NOMO-1 treated with DMSO at 0.1 percent for 48 hours (cell line): ENCODE results near the gene CELSR3.

ENCODE experiments used
- DNase-seq: peaks from one replicate; lab custom pipeline; 2025; ENCODE audit not compliant: unreplicated experiment; lab: John Stamatoyannopoulos, UW

Gene CELSR3

DNA sequence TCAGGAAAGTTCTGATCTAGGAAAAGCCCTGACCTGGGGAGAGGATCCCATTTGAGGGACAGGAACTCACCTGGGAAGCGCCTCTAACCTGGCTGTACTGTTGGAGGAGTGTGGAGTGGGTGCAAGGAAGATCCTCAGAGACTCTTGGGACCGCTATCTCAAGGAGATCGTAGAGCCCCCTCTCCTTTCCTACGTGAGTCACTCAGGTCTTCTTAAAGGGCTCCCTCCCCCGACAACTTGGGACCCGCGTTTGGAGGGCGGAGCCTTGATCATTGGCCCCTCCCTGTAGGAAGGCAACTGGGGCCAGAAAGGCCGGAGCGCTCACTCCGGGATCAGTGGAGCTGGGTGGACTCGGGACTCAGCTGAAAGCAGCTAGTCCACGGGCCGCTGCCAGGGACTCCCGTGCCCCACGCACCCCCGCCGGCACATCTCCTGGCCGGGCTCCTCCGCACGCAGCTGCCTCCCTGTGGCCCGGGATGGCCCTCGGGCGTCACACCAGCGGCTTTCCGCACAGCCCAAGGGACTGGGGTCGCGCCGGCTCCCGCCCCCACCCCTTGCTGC is 27.9 kb downstream of the CELSR3 start:
- peak; percentile 24 for DNase-seq

DNA sequence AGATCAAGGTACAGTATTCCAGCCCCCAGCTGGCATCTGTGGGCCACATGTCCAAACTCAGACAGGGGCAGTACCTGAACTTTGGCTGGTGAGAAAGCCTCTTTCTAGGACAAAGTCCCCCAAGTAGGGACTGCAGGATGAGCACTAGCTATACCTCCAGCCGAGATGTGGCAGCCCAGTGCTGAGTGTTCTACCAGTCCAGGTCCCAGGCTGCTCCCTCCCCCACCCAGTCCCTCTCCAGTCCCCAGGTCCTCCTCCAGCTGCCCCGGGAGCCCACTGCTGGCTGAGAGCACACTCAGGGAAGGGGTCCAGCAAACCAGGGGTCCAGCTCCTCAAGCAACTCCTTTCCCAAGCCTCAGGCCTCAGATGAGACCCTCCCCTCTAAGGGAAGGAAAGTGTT is 28.9 kb downstream of the CELSR3 start:
- DNase-seq: no peak

DNA sequence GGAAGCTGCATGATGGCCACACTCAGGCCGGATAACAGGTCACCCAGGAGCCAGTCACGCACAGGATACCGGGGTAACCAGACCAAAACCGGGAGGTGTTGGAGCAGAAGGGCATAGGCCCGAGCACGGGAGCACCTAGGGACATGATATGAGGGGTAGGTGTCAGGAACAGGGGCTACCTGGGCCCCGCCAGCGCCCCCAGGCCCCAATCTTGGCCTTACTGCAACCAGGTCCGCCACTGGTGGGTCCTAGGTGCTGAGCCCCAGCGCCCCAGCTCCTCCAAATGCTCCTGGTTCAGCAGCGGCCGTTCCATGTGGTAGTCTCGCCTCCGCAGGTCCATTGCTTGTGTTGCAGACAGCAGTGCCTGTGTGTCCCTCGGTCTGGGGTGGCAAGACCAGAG is 29.4 kb downstream of the CELSR3 start:
- no peak for DNase-seq

DNA sequence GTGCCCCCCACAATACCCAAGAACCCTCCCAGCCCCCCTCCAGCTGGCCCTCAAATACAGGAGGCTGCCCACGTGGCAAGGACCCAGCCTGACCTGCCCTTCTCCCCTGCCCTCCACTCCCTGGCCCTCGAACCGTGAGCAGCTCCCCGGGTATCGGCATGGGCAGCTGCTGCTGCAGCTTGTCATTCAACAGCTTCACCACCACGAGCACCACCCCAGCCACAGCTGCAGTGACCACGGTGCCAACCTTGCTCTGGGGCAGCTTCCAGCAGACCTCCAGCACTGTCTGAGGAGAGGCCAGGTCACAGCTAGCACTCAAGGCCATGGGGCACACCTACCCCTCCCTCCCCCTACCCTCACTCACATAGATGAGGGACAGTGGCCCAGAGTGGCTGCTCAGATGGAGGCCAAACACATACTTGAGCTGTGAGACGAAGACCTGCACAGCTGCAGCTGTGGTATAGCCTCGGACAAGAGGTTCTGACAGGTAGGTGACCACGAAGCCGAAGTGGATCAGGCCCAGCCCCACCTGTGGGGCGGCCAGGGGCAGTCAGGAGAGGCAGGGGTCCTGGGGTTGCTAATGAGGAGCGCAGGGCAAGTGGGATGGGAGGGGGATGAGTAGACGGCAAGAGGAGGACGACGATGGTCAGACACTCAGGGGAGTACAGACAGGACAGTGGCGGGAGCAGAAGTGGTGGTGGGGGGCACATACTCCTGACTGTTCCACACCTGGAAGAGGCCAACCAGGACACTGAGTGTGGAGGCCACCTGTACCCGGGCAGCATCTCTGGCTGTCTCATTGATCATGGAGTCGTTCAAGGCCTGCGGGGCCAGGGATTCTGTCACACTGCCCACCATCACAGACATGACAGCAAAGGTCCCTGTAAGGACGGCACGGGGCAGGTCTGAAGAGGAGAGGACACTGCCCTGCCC is 30.9 kb downstream of the CELSR3 start:
- no peak for DNase-seq

DNA sequence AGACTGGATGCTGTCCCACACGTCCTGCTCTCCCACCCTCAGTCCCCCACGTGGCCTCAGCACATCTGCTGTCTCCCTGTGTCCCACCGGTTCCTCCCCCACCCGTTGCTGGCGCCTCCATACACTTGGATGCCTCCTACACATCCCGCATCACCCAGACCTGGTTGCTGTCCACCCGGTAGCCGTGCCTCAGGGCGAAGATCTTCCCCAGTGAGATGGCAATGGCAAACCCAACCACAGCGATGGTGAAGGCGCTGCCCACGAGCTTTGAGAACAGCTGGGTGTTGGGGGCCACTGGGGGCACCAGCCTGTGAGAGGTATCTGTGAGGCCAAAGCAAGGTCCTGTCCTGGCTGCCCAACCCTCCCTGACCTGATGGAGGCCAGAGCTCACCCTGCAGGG is 31.9 kb downstream of the CELSR3 start:
- DNase-seq: no peak

DNA sequence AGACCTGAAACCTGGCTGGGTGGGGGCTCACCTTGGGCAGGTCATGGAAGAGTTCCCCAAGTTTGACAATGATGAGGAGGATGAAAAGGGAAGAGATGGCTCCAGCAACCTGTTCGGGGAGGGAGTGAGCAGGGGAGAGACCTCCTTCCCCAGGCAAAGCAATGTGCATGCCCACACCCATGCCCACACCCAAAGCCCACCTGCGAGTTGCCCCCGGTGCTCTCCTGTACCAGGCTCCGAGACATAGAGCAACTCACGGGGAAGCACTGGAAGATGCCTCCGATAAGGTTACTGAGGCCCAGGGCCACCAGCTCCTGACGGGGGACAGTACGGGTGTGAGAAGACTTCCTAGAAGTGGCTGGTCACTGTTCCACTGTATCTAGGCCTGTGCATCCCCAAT is 32.3 kb downstream of the CELSR3 start:
- no peak for DNase-seq

DNA sequence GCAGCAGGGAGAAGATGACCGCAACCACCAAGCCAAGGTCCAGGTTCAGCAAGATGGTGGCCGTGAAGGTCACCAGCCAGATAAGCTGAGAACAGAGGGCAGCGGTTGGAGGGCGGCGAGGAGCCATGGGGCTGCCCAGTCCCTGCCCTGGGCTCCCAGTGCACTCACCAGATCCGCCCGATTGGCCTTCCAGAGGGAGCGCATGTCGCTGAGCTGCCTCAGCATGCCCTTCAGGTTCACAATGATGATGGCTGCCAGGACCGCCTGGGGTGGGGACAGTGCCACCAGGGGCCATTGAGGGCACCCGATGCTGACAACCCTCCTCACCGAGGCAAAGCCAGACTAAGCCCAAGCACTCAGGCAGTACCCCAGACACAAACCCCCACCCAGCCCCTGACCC is 32.8 kb downstream of the CELSR3 start:
- no peak for DNase-seq

DNA sequence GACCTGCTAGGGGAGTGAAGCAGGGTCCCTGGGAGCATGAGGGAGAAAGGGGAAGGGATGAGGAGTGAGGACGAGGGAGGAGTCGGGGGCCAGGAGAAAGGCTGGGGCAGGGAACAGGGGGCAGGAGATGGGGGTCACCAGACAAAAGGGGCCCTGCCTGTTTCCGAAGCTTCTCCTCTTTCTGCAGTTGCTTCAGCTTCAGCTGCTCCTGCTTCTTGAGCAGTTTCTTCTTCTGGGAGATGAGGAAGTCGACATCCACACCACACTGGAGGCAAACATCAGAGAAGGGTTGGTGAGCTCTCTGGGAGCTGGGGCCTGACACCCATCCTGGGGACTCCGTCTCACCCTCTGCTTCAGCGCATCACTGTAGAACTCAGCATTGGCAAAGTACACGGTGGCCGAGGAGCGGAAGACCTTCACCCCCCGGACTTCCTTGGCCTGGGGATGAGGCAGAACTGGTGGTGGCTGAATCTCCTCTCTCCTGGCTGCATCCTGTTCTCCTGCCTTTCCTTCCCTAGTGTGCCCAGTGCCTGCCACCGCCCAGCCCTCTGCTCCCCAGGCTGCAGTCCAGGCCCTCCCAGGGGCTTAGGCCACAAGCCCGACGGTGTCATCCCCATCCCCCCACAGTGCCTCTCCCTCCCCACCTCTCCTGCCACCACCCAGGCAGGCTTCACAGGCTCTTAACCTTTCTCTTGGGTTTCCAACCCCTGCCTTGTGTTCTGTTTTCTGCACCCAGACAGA is 34.2 kb downstream of the CELSR3 start:
- no peak for DNase-seq

DNA sequence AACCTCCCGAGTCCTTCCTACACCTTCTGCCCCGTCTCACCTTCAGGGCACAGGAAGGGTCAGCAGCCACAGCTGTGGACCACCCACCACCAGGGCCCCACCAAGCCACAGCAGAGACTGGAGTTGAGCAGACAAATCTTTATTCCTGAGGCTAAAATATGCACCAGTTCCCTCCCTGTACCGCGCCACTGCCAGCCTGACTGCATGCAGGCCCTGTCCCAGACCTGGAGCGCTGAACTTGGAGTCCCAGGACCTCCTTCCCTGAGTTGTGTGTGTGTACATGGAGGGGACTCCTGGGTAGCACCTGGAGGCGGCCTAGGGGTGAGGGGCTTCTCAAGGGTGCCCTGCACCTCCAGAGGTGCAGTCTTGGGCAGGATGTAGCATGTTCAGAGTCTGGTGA is 37.1 kb downstream of the CELSR3 start:
- no peak for DNase-seq

DNA sequence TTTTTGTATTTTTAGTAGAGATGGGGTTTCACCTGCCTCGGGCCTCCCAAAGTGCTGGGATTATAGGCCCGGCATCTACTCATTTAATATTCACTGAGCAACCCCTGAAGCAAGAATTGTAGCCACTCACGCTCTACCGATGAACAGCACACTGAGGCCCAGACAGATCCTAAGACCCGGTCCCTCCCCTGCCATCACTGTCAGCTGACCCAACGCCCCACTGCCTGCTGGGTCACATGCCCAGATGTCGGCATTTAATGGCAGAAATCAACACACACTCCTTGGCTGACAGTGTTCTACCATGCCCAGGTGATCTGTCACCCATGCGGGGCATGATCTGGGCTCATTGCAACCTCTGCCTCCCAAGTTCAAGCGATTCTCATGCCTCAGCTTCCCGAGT is 37.9 kb downstream of the CELSR3 start:
- DNase-seq: no peak

DNA sequence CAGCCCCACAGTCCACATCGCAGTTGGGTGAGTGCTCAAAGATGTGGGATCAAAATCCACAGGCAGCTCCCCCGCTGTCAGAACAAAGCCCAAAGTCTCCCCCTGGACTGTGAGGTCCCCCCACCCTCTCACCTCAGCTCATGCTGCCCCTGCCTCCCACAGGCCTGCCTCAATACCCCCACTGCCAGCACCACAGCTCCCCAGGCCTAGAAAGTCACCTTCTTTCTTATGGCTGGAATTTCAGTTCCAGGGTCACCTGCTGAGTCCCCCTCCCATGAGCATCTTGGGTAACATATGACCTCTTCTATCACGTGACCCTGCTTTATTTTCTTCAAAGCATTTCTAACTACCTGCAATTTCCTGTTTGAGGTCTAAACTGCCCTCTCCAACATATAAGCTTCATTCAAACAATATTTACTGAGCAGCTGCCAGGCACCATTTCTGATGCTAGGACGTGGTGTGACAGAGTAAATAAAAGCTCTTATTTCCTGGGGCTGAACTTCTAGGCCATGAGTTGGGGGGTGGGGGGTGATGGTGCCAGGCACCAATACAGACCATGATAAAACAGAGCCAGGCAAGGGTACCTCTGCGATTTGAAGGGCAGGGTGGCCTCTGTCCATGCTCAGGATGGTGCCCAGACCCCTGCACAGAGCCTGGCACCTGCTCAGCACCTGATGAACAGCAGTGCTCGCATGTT is 38.7 kb downstream of the CELSR3 start:
- no peak for DNase-seq

DNA sequence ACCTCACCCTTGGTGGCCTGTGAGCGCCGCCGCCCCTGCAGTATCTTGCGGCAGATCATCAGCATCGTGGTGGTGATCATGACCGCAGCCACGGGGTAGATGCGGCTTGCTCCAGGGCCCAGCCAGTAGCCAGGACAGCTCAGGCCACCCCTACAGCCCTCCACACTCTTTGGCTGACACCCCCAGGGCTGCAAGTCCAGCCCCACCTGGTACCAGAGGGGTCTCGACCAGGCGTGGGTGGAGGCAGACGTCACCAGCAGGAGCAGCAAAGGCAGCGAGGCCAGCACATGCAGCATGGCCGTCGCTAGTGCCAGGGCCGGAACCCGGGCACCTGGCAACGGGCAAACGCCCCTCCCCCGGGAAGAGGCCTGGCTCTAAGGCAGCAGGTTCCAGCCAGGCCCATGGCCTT is 41.2 kb downstream of the CELSR3 start, which contains the start of gene TMEM89:
Gene TMEM89 (minus strand): TSS at position 309 of the 409 bp plus-strand sequence. CDS start 13 bp downstream, at position 296.
- DNase-seq: no peak

DNA sequence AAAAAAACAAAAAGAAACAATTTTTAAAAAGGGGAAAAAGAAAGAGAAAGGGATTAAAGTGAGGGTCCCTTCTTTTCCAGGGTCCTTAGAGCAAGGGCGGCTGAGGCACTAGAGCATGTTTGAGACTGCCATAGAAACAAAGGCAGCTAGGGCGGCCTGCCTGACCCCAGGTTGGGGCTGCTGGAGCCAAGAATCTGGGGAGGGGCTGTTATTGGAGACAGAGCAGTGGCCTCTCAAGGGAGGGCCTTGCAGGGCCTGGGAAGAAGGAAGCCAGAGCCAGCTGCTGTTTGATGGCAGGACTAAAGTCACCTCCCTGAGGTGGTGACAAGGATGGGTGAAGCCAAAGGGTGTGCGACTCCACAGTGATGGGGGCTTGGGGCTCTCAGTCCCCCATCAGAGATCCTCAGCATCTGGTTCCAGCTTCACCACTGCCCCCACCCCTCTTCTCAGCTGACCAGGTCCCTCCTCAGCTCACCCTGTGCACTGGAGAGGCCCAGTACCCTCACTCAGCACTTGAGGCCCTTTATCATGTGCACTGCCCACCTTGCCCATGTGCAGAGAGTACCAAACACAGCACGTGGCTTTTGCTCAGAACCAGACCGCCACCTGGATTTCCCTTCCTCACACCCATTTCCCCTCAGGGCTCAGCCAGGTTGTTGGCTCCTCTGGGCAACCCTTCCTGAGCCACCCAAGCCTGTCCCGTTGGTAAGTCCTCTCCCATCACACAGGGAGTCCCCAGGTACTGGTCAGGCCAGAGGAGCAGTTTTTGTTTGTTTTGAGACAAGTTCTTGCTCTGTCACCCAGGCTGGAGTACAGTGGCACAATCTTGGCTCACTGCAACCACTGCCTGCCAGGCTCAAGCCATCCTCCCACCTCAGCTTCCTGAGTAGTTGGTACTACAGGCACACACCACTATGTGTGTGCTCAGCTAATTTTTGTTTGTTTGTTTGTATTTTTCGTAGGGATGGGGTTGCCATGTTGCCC is 42.9 kb downstream of the CELSR3 start:
- no peak for DNase-seq

DNA sequence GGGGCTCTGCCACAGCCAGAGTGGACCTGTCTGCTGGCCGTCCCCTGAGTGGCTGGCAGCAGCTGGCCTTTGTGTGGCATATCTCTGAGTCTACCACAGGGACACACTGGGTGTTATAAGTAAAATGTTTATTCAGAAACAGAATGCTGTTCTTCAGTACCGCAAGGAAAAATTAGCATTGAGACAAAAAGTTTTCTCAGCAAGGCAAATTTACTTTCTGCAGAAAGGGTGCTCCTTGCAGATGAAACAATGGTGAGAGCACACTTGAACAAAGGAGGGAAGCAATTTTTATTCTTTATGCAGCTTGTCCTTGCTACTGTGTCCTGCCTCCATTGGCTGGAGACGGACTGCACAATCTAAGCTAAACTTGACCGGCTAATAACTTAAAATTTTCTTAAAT is 45.1 kb downstream of the CELSR3 start:
- no peak for DNase-seq

DNA sequence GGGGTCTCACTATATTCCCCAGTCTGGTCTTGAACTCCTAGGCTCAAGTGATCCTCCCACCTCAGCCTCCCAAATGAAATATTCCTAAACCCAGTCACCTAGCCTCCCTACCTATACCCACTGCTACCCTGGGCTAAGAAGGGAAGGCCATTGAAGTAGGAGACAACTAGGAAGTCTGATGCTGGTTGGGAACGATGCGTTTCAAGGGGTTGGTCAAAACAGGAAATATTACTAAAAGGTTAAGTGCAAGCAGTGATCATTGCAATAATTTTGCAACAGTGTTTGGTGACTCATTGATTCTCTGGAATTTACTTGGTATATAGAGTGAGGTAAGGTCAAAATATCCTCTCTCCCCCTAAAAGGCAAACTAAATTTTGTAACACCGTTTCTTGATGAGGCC is 48.6 kb downstream of the CELSR3 start:
- DNase-seq: peak; percentile 84

DNA sequence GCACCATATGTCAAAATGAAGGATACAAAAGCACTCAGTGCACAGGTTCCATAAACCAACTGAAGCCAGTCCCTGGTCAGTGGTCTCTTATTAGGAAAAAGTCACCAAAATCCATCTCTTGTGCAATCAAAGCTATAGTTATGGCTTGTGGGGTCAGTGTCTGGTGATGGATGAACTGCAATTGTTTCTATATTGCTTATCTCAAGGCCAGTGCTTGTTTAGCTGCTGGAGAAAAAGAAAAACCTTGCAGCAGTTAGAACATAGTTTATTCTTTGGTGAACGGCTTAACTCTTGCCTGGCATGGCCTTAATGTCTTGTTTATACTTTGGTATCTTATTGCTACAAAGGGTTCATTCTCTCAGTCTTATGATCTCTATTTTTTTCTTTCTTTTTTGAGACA is 50.4 kb downstream of the CELSR3 start:
- no peak for DNase-seq

DNA sequence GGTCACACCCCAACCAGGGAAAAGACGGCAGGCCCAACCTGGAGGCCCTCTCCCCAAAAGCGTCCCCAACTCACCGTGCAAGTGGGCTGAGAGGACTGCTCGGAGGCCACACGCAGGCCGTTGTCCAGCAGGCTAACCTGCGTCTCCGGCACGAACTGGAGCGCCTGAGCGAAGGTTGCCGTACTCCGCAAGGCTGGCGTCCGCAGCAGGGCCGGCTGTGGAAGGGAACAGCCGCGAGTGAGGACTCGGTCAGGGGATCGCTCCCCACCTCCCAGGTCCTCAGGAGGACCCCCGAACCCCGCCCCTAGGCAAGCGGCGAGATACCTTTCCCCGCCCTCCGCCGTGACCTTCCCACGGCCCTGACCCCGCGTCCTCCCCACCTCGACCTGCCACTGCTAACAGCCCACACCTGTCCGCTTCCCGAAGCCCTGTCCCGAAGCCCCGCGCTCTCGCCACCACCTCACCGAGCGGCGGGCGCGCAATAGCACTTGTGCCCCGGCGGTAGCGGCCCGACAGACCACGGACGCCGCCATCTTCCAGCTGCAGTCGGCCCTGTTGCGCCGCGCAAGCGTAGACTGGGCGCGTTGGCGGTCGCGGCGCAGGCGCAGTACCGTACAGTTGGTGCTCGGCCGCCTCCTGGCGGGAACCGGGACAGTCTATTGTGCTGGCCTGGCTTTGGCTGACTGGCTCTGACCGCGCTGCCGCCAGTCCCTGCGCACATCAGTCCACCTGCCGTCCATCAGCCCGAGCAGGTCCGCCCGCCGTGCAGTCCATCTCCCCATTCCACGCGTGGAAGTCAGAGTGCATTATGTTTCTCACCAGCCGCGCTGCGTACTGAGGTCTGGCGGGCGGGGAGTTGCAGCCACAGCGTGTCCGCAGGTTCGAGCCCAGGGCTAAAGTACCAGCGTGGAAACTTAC is 53.3 kb downstream of the CELSR3 start, which contains the start of gene UQCRC1:
Gene UQCRC1 (minus strand): TSS at position 559 of the 918 bp plus-strand sequence. CDS start 26 bp downstream, at position 533.
- peak; percentile 91 for DNase-seq

DNA sequence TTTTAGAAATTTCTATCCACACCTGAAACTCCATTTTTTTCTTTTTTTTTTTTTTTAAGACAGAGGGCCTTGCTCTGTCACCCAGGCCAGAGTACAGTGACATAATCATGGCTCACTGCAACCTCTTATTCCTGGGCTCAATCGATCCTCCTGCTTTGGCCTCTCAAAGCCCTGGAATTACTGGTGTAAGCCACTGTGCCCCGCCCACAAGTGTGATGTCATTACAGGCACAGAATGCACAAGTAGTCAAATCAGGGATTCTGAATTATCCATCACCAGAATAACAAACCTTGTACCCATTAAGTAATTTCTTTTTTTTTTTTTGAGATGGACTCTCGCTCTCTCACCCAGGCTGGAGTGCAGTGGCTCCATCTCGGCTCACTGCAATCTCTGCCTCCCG is 55.2 kb downstream of the CELSR3 start:
- DNase-seq: no peak

DNA sequence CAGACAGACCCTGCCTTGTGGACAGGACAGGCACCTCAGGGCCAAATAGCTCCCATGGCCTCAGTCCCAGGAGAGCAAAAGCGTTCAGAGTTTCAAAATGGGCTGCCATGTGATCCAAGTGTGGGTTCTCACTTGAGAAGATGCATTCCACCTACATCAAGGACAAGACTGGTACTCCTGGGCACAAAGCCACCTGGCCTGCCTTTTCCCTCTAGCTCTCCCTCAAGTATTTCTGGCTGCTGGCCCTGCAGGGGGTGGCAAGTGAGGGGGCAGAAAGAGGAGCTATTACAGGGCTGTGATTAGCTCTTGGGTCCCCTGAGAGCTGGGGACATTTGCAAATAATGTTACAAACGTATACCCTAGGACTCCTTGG is 61.1 kb downstream of the CELSR3 start:
- no peak for DNase-seq
